NCI-H82 treated with DMSO at 0.1 percent for 48 hours (cell line): ENCODE data around the gene UBE2I.

ENCODE experiments used
- DNase-seq: peaks from one replicate; lab custom pipeline; 2025; ENCODE audit not compliant: unreplicated experiment; lab: John Stamatoyannopoulos, UW

The UBE2I gene

DNA sequence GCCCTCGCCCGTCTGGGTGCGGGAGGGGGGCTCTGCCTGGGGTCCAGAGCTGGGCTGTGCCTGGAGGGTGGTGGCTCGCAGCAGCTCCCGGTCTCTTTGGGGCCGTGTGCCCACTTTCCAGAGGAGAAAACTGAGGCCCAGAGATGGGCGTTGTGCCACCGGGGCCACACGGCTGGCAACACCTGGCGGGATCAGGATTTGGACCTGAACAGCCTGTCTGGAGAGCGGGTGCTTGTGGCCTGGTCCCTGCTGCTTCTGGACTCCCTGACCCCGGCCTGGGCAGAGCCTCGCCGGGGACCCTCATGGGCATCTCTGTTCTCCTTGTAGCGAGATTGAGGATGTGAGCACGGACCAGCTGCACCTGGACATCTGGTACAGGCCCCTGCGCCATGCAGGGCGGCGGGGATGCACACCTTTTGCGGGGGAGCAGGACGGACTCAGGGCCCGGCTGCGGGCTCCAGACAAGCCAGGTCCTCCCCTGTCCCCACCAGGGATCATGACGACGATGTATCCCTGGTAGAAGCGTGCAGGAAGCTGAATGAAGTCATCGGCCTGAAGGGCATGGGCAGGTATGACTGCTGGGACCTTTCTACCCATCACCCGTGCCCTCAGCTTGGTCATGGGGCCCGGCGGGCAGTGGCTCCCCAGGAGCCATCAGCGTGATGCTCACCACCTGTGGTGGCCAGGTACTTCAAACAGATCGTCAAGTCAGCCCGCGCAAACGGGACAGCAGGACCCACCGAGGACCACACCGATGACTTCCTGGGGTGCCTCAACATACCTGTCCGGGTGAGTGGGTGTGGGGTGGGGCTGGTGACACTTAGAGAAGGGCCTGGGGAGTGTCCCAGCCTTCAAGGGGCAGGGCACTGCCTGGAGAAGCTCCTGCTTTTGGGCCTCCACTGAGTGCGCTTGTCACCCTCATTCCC lies 32.3 kb downstream of the UBE2I start:
- DNase-seq = no peak

- DNase-seq = peak; percentile 98
Observed at GRCh38 chr16:1342526-1343427, 33.3 kb downstream of the UBE2I start.

DNA sequence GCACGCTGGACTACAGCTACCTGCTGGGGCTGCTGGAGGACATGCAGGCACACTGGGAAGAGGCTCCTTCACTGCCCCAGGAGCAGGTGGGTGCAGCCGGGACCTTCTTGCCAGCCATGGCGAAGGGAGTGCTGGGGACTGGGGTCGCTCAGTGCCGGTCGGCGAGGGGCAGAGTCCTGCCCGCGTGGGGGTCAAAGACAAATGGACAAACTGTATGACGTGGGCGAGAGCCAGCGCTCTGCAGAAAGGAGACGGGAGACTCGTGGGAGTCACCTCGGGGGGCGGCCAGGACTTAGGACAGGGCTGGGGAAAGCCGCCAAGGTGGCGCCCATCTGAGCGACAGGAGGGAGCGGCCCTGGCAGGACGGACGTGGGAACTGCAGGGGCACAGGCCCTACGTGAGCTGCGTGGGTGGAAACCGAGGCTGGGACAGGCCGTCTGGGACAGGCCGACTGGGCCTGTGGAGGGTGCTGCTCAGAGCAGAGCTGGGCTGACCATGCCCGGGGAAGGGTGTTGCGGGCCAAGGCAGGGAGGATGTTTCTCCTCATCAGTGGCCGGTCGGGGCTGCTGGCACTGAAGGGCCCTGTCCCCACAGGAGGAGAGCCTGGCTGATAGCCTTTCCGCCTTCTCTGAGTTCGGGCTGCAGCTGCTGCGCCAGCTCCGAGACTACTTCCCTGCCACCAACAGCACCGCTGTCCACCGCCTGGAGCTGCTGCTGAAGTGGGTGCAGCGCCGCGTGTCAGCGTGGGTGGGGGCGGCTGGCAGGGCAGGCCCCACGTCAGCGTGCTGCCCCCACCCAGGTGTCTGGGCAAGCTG lies 34.2 kb downstream of the UBE2I start:
- no peak for DNase-seq

DNA sequence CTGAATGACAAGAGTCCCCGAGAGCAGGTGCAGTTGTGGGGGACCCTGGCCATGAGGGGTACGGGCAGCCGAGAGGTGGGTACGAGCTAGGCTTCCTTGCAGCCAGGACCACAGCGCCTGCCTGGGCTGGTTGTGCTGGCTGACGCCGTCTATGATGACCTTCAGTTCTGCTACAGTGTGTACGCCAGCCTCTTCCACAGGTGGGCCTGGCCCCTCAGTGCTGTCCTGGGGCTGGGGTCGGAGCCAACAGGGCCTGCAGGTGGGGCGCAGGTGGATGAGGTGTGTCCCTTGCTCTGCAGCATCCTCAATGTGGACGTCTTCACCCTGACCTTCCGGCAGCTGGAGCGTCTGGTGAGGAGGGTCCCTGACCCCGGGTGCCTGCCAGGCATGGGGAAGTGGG lies 35.1 kb downstream of the UBE2I start:
- no peak for DNase-seq

GRCh38 chr16:1345087-1345486 lies 35.7 kb downstream of the UBE2I start:
- DNase-seq = no peak

DNA sequence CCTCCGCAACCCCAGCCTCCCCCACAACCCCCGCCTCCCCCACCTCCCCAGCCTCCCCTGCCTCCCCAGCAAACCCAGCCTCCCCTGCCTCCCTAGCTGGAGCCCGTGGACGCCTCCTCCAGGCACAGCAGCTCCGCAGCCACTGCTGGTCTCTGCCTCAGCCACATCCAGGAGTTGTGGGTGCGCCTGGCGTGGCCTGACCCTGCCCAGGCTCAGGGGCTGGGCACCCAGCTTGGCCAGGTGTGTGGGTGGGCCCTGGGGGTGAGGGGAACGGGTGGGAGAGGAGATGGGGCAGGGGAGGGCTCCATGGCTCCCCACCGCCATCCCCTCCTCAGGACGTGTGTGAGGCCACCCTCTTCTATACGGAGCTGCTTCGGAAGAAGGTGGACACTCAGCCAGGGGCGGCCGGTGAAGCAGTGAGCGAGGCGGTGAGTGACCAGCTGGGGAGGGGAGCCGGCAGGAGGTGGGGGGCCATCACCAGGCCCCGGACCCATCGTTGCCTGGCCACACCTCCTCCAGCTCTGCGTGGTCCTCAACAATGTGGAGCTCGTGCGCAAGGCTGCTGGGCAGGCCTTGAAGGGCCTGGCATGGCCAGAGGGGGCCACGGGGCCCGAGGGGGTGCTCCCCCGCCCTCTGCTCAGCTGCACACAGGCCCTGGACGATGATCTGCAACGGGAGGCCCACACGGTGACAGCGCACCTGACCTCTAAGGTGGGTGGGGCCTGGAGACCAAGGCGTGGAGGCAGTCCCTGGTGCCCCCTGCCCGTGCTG lies 36.4 kb downstream of the UBE2I start:
- DNase-seq = no peak

- DNase-seq = no peak
Observed at GRCh38 chr16:1346422-1347285, 37.2 kb downstream of the UBE2I start.

GRCh38 chr16:1347286-1347855 lies 37.9 kb downstream of the UBE2I start:
- DNase-seq = no peak

- DNase-seq = no peak
Observed at GRCh38 chr16:1347962-1348361, 38.5 kb downstream of the UBE2I start.

- DNase-seq = no peak
Observed at GRCh38 chr16:1348441-1348840, 39.0 kb downstream of the UBE2I start.

DNA sequence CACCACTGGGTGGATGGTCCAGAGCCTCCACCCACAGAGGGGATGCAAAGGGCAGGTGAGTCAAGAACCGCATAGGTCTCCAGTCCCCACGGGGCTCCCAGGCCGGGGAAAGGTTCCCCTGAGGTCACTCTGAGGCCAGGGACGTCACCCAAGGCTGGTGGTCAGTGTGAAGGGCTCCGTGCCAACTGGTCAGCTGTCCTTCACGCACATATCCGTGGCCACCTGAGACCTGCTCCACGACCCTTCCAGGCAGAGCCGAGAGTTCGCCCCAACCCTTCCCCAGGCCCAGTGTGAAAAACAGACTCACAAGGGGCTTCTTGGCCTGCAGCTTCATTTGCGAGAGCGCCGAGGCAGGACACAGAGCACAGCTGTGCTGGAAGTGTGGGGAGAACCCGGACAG lies 39.5 kb downstream of the UBE2I start:
- DNase-seq = no peak

DNA sequence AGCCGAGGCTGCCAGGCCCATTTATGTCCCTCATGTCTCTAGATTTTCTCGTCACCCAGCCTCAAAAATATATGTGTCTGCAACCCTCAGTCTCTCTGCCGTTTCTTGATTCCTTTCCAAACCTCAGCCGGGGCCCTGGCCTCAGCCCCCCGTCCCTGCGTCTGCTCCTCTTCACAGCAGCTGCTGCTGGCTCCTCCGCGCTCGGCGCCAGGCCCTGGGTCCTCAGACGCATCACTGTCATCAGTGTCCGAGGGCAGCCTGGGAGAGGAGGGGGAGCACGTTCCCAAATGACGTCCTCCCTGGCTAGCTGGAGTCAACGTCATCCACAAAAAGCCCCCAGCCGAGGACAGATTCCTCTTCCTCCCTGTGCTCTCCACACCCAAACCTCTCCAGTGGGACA lies 39.9 kb downstream of the UBE2I start:
- DNase-seq = no peak

DNA sequence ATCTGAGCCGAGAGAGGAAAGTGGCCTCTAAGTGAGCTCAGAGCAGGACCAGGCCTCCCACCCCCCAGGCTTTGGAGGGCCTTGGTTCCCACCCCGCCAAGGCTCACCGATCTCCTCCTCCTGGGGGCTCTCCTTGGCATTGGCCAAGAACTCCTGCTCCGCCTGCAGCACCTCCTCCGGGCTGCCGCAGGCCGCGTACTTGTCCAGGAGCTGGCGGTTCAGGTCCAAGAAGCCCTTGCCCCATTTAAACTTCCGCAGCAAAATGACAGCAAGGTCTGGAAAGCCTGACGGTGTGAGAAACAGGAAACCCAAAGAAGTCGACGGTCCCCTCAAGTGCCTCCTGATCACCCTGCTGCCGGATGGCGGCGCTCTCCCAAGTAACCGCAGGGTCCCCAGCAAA lies 40.5 kb downstream of the UBE2I start:
- no peak for DNase-seq

- DNase-seq = no peak
Observed at GRCh38 chr16:1350691-1351090, 41.3 kb downstream of the UBE2I start.

- DNase-seq = no peak
Observed at GRCh38 chr16:1351215-1351581, 41.8 kb downstream of the UBE2I start.

- DNase-seq = peak; percentile 2
Observed at GRCh38 chr16:1351582-1352362, 42.3 kb downstream of the UBE2I start, which contains the start of the genes GNPTG and TSR3. Gene GNPTG (plus strand): TSS chr16:1351931. CDS start chr16:1351966, 35 bp downstream. Gene TSR3 (minus strand): TSS chr16:1351878. CDS start chr16:1351804, 74 bp downstream.

- DNase-seq = no peak
Observed at GRCh38 chr16:1354815-1355540, 45.5 kb downstream of the UBE2I start.
